ENCODE results near the gene MAP3K2. TPM values are rescaled to one million over a fixed set of nuclear protein-coding genes. Genes with fewer than 3 reads are reported as not detected.

MAP3K2 gene
- total and polyA plus RNA-seq, 2 of the 4 experiments (the other 2 are of a cell fraction) = 6.2 to 30.8 TPM

GRCh38 chr2:127280693-127281092 is 107.1 kb downstream of the MAP3K2 start:
- DNase-seq = no peak
- BruUV-seq (replicated peaks) = no TSS peak
- H2BK20ac ChIP-seq (ENCODE audit: low read depth, low read length) = no peak overlapping the region
- H3K27ac ChIP-seq (ENCODE audit: insufficient read depth, low read length) = no peak overlapping the region
- peaks cover 58% of the 10 kb centered on the region for H3K36me3 ChIP-seq (ENCODE audit: control insufficient read depth, insufficient read depth, low read length)
- H4K91ac ChIP-seq (ENCODE audit: insufficient read depth, low read depth, low read length) = no peak overlapping the region
- H3K4ac ChIP-seq (ENCODE audit: low read depth, low read length) = no peak overlapping the region
- H2AK9ac ChIP-seq (replicated peaks; ENCODE audit: low read depth, low read length, poor library complexity) = no peak overlapping the region
- no peak overlapping the region for H3K4me3 ChIP-seq (ENCODE audit: insufficient read depth, low read depth, low read length)
- H3K9me3 ChIP-seq (ENCODE audit: control insufficient read depth, insufficient read depth, low read length) = no peaks in the 10 kb centered on the region
- peaks cover 34 to 51% of the 10 kb centered on the region in 2 experiments for H3K79me1 ChIP-seq (ENCODE audit: low read depth in 1 of 2, low read length in 2 of 2)
- no peak overlapping the region for H3K18ac ChIP-seq (ENCODE audit: low read depth, low read length)
- peaks cover 9% of the 10 kb centered on the region for H3K9me1 ChIP-seq (ENCODE audit: insufficient read depth, low read length)
- POLR2A ChIA-PET (ENCODE audit: unreplicated experiment) = no interaction called here
- no peak overlapping the region for H3K23ac ChIP-seq (ENCODE audit: low read depth, low read length)
- no peaks in the 10 kb centered on the region for H3K27me3 ChIP-seq (ENCODE audit: control insufficient read depth, insufficient read depth, low read length)
- ATAC-seq (ENCODE audit: low read depth) = no peak
- H2AFZ ChIP-seq (replicated peaks; ENCODE audit: low read length, poor library complexity) = no peak overlapping the region
- no peaks in the 10 kb centered on the region for H3K4me1 ChIP-seq (ENCODE audit: control insufficient read depth, insufficient read depth, low read length)
- H3K4me2 ChIP-seq (ENCODE audit: low read depth, low read length) = no peak overlapping the region
- no peak overlapping the region for H2BK15ac ChIP-seq (ENCODE audit: low read depth, low read length)
- WGBS, 2 experiments (ENCODE audit: extremely low coverage in 2 of 2, insufficient read length in 1 of 2) = no CpG with 5 or more reads among the region's 2 CpGs
- no peak overlapping the region for H2BK5ac ChIP-seq (ENCODE audit: low read depth, low read length, poor library complexity, severe bottlenecking)
- no peak overlapping the region for H3K56ac ChIP-seq (ENCODE audit: extremely low read depth, insufficient read depth, low read length)
- H4K5ac ChIP-seq (ENCODE audit: low read depth, low read length) = no peak overlapping the region
- no peak overlapping the region for H4K8ac ChIP-seq (ENCODE audit: low read depth in 2 of 2, low read length in 2 of 2)
- peaks cover 23% of the 10 kb centered on the region for H4K20me1 ChIP-seq (ENCODE audit: insufficient read depth, low read length)
- in situ Hi-C loops (cut with MboI; ENCODE audit: low sequenced_read_pairs) (loop anchor here (25.0 kb wide), 1 partner anchor 707 kb away; no protein-coding TSS in a partner anchor), dilution Hi-C loops (cut with HindIII; ENCODE audit: low sequenced_read_pairs, unreplicated experiment) (no loop called here), intact Hi-C loops (cut with micrococcal nuclease) (loop anchor here (1.0 kb wide), 1 partner anchor 9 kb away; no protein-coding TSS in a partner anchor)
- no peak overlapping the region for H3K14ac ChIP-seq (replicated peaks; ENCODE audit: low read depth, low read length)
- no peak overlapping the region for H2BK120ac ChIP-seq (ENCODE audit: low read depth, low read length)
- H3K9ac ChIP-seq (ENCODE audit: low read depth, low read length) = no peak overlapping the region
- H2AK5ac ChIP-seq (ENCODE audit: low read depth, low read length) = no peak overlapping the region
- CTCF ChIA-PET = interaction anchor here (0.6 to 0.7 kb wide), 2 partner anchors 8 to 217 kb away, joined by 3 read pairs; no protein-coding TSS in a partner anchor
- no peak for TF ChIP-seq MXI1 (IDR thresholded peaks at IDR 0.05; ENCODE audit: borderline replicate concordance, low read depth, low read length)
- no peak for TF ChIP-seq MAZ (IDR thresholded peaks at IDR 0.05; ENCODE audit: borderline replicate concordance, low read depth, low read length)
- TF ChIP-seq, protein P1, sequence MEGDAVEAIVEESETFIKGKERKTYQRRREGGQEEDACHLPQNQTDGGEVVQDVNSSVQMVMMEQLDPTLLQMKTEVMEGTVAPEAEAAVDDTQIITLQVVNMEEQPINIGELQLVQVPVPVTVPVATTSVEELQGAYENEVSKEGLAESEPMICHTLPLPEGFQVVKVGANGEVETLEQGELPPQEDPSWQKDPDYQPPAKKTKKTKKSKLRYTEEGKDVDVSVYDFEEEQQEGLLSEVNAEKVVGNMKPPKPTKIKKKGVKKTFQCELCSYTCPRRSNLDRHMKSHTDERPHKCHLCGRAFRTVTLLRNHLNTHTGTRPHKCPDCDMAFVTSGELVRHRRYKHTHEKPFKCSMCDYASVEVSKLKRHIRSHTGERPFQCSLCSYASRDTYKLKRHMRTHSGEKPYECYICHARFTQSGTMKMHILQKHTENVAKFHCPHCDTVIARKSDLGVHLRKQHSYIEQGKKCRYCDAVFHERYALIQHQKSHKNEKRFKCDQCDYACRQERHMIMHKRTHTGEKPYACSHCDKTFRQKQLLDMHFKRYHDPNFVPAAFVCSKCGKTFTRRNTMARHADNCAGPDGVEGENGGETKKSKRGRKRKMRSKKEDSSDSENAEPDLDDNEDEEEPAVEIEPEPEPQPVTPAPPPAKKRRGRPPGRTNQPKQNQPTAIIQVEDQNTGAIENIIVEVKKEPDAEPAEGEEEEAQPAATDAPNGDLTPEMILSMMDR (conservative IDR thresholded peaks at IDR 0.05; ENCODE audit: low read depth, low read length) = no peak
- TF ChIP-seq CHD1 (IDR thresholded peaks at IDR 0.05; ENCODE audit: low read depth, low read length) = no peak
- no peak for TF ChIP-seq FOS (IDR thresholded peaks at IDR 0.05; ENCODE audit: low read depth, low read length)
- no peak for TF ChIP-seq RAD21 (IDR thresholded peaks at IDR 0.05; ENCODE audit: low read length)
- TF ChIP-seq, protein P2, sequence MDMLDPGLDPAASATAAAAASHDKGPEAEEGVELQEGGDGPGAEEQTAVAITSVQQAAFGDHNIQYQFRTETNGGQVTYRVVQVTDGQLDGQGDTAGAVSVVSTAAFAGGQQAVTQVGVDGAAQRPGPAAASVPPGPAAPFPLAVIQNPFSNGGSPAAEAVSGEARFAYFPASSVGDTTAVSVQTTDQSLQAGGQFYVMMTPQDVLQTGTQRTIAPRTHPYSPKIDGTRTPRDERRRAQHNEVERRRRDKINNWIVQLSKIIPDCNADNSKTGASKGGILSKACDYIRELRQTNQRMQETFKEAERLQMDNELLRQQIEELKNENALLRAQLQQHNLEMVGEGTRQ (IDR thresholded peaks at IDR 0.05; ENCODE audit: low read depth, low read length) = no peak
- no peak for TF ChIP-seq RFX5 (IDR thresholded peaks at IDR 0.05; ENCODE audit: low read depth, low read length)
- no peak for TF ChIP-seq CEBPB (IDR thresholded peaks at IDR 0.05; ENCODE audit: low read depth, low read length)
- no peak for TF ChIP-seq BHLHE40 (IDR thresholded peaks at IDR 0.05; ENCODE audit: low read depth, low read length)
- TF ChIP-seq SMC3 (IDR thresholded peaks at IDR 0.05; ENCODE audit: low read depth, low read length) = no peak
- TF ChIP-seq NFE2L2 (IDR thresholded peaks at IDR 0.05; ENCODE audit: low read depth, low read length) = no peak
- no peak for TF ChIP-seq MAFK (IDR thresholded peaks at IDR 0.05; ENCODE audit: low read depth, low read length)
- no peak for TF ChIP-seq RCOR1 (IDR thresholded peaks at IDR 0.05; ENCODE audit: insufficient replicate concordance, low read length)
- TF ChIP-seq, protein P3, sequence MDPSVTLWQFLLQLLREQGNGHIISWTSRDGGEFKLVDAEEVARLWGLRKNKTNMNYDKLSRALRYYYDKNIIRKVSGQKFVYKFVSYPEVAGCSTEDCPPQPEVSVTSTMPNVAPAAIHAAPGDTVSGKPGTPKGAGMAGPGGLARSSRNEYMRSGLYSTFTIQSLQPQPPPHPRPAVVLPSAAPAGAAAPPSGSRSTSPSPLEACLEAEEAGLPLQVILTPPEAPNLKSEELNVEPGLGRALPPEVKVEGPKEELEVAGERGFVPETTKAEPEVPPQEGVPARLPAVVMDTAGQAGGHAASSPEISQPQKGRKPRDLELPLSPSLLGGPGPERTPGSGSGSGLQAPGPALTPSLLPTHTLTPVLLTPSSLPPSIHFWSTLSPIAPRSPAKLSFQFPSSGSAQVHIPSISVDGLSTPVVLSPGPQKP (IDR thresholded peaks at IDR 0.05; ENCODE audit: borderline replicate concordance, low read depth, low read length) = no peak
- no peak for TF ChIP-seq POLR2A (IDR thresholded peaks at IDR 0.05; ENCODE audit: low read depth, low read length)
